Peyer's patch (tissue), 4 donors: Measurements from ENCODE around the gene TBC1D12.
"Not testable (repeated sequence)": the region's sequence is repeated elsewhere in the genome, so short reads cannot be mapped to it uniquely, and the experiment has no call there.

Experiments used
- CTCF ChIP-seq, 6 experiments: fragments of 450-650 bp in 4 of 6; fragments of 200-600 bp in 2 of 6; sonication (generic) in 1 of 6; IDR thresholded peaks; one replicate each; pipeline ENCODE4 v1.5.1; 2017 to 2019; ENCODE audit warnings: antibody characterized with exemption in 6 of 6, mild to moderate bottlenecking in 3 of 6, moderate library complexity in 1 of 6
- POLR2A ChIP-seq, 2 donors: fragments of 450-650 bp; IDR thresholded peaks; one replicate each; pipeline ENCODE4 v1.5.1; 2017; ENCODE audit warnings: antibody characterized with exemption in 2 of 2, mild to moderate bottlenecking in 2 of 2, moderate library complexity in 2 of 2

- not testable (repeated sequence) for TF ChIP-seq CTCF, POLR2A (IDR thresholded peaks at IDR 0.05)
These were observed 139.9 kb downstream of the TBC1D12 start for GRCh38 chr10:94542282-94542681.
